GM18520 (cell line): ENCODE results near the gene APMAP.

Source experiments
- ATAC-seq: cut with Tn5 transposase; IDR thresholded peaks from one replicate; pipeline ENCODE4 v1.9.1; 2021; ENCODE audit not compliant: unreplicated experiment

APMAP gene

DNA sequence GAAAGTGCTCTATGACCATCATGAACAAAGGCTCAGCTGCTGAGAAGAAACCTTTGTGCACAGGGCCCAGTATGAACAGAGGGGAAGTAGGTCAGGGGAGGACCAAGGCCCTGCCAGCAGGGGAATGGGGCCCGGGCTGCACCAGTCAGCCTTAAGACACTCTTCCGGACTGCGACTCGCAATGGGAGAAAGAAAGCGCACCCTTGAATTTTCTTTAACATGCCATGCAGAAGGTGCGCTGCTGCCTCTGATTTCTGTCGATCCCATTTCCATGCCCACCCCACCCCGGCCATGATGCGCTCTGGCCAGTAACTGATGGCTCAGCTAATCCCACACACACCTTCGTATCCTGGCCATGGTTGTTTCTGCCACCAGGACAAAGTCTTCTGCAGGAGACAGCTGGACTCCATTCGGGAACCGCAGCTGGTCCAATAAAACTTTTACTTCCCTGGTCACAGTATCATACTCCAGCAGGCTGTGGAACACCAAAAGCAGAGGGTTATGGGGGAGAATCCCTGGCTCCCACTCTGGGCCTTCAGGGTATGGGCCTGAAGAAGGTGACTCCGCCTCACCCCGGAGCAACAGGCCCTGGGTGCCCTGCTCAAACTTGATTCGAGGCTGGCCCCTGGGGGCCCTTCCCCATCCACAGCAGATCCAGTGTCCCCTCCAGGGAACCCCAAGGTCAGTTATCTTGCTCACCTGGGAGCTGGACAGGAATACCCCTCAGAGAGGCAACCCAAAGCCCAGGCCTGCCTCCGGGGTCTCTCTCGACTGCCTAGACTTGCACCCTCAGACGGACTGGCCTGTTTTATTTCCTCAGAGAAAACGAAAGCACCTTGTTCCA, 23.1 kb downstream of the APMAP start:
- no peak for ATAC-seq

DNA sequence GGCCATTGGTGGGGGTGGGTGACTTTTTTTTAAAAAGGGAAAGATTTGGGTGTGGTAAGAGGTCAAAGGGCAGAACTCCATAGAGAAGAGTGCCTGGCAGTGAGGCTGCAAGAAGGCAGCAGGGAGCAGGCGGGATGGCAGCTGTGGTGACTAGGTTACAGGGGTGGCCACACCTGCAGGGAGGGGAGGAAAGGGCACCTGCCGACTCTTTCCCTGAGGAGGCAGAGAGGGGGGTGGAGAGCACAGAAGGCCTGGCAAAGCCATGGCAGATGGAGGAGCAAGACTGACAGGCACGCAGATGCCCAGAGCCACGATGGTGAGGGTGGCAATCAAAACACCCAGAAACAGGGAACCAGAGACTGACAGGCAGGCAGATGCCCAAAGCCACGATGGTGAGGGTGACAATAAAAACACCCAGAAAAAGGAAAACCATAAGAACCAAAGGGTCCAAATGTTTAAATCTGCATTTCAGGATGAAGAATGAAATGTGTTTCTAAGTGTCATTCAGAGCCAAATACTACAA, 24.2 kb downstream of the APMAP start:
- ATAC-seq: no peak

DNA sequence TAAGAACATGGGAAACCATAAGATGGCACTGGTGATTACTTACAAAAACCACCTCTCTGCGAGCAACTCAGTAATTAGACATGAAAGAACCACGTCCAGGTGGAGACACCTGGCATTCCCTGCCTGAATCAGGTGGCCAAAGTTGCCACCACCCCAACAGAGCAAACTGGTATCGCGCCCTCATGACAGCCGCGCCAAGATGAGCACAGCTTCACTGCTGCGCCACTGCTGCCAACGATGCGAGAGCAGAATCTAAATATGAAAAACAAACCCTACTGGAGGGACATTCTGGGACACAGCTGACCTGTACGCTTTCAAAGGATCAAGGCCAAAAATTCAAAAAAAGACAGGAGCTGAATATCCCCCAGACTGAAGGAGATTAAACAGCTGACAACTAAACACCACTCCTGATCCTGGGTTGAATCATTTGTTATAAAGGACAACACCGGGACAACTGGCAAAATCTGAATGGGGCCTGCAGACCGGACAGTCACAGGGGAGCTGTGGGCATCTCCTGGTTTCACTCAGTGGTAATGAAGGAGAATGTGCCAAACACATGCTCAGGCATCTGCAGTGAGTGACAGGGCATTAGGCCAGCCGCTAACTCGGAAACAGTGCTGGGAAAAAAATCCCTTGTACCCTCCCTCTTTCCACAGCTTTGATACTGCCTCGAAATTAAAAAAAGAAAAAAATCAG, 26.1 kb downstream of the APMAP start:
- ATAC-seq: no peak

DNA sequence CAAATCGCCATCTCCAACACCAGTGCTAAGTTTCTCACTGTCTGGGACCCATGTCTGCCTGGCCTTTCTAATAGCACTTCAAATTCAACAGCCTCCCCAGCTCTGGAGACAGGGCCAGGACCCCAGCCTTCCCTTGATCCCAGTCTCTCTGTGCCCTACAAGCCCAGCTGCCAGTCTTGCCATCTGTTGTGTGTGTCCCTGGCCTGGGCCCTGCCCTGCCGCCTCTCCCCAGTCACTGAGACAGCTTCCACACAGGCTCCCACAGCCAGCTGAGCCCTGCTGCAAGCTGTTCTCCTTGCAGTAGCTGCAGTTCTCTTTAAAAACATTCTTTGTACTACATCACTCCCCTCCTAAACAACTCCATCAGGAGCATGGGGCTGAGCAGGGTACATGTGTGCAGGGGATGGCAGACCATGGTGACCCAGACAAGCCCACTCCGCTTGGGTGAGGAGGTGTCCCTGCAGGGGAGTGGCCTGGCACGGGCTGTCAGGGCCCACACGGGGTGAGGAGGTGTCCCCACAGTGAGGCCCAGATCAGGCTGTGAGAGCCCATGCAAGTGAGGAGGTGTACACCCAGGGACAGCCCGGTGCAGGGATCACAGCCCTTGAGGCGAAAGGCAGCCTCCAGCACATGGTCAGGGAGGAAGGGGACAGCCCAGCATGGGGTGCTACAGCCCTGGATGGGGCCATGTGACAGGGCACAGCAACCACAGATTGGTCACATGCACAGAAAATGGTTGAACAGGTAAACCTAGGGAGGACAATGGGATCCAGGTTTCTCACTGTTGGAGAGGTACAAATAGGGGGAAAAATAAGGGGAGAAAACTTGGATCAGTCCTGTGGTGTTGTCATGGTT, 27.3 kb downstream of the APMAP start:
- ATAC-seq: no peak

DNA sequence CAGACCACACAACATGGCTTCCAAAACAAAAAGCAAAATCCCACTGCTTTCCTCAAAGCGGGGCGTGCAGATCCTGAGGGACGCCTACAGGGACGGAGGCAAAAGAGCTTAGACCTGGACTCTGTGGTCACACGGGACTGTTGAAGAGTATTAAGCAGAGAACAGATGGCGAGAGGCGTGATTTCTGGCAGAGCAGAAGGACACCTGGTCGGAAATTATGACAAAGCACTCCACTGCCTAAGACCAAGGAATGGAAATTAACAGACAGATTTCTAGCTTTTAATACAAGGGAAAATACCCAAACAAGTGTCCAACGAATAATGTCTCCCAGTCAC, 28.1 kb downstream of the APMAP start:
- no peak for ATAC-seq

DNA sequence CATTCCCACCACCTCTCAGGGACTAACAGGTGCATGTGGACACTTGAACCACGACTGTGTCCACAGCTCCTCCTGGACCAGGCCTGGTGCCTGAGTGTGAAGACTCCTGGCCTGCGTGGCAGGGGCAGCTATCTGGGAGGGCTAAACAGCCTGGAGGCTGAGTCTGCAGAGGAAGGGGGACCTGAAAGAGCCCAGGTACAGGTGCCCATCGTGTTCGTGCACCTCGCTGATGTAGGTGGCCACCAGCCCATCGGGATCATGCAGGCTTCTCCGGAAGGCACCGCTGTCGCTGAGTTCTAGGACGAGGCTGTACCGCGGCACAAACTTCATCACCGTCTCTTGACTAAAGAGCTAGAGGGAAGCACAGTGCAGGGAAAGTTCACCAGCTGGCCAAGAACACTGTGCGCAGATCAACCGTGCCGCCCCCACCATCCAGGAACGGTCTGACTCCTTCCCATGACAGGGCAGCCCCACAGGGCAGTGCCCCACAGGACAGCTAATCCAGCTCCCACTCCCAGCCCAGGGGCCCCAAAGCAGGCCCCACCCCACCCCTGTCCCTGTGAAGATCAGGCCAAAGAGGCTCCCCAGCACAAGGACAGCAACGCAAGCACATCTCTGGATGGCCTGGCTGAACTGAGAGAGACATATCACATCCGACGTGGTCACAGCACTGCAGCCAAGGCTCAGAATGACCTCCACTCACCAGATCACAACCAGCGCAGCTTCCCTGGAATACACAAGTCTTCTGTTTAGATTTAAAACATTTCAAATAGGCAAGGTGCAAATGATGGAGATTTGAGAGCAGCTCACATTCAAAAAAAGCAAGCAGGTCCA, 28.7 kb downstream of the APMAP start:
- ATAC-seq: no peak

DNA sequence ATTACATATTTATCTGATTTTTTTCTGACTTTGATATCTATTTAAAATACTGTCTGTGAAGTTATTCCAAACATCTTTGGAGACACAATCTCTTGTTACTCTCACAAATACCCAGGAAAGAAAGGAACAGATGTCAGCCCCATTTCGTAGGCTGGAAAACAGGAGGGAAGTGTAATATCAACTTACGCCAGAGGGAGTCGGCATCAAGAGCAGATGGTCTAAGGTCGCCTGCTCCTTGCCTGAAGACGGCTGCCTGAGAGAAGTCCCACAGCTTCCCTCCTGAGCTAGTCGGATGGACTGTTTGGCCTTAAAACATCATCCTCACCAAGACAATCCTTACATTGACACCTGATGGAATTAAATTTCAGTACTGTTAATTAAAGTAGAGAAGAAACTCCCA, 30.0 kb downstream of the APMAP start:
- no peak for ATAC-seq

DNA sequence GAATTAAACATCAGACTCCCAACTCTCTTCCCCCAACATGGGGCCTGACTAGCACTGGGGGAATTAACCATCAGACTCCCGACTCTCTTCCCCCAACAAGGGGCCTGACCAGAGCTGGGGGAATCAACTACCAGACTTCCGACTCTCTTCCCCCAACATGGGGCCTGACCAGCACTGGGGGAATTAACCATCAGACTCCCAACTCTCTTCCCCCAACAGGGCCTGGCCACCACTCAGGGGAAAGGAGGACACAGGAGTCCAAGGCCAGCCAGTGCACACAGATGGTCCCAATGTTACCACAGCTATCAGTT, 30.4 kb downstream of the APMAP start:
- no peak for ATAC-seq

DNA sequence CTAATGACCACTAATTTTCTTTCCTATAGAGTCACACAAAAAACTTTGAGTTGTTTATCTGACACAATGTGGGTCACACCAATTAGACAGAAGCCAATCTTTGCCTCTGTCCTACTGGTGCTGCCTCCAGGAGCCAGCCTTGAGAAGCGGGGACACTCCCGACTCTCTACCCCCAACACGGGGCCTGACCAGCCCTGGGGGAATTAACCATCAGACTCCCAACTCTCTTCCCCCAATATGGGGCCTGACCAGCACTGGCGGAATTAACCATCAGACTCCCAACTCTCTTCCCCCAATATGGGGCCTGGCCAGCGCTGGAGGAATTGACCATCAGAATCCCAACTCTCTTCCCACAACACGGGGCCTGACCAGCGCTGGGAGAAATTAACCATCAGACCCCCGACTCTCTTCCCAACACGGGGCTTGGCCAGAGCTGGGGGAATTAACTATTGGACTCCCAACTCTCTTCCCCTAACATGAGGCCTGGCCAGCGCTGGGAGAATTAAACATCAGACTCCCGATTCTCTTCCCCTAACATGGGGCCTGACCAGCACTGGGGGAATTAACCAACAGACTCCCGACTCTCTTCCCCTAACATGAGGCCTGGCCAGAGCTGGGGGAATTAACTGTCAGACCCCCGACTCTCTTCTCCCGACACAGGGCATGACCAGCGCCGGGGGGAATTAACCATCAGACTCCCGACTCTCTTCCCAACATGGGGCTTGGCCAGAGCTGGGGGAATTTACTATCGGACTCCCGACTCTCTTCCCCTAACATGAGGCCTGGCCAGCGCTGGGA, 31.0 kb downstream of the APMAP start:
- ATAC-seq: no peak

DNA sequence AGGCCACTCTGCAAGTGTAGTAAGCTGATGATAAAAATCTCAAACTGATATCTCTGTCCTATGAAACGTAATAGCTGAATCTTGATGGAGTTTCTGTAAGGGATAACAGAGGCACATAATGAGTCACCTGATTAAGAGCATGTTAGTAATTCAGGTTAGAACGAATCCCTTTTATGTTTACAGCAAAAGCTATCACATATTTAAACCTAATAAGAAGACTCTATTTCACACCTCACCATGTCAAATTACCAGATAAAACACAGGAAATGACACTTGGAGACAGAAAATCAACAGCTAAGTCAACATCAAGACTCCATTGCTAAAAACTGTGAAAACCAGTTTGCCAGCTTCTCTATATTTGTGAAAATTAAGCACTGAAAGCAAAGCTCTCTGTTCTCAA, 31.7 kb downstream of the APMAP start:
- no peak for ATAC-seq

DNA sequence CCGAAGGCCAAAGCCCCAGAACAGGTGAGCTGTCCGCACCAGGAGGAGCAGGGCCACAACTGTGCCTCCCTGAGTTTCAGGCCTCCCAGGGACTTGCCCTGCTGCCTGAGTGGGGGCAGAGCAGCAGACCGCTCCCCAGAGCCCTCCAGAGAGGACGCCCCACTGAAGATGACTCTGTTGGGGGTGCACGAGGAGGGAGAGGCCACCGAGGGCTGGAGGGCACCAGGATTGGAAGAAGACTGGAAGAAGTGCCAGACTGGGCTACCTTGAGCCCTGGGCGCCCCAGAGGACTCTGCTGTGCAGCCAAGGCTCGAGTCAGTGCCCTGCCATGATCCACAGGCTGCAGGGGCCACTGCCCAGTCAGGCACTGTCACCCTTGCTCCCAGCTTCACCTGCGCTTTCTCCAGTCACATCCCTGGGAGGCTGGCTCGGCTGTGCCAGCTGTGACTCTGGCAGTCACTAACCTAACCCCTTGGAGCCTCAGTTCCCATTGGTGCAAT, 32.2 kb downstream of the APMAP start:
- ATAC-seq: no peak

DNA sequence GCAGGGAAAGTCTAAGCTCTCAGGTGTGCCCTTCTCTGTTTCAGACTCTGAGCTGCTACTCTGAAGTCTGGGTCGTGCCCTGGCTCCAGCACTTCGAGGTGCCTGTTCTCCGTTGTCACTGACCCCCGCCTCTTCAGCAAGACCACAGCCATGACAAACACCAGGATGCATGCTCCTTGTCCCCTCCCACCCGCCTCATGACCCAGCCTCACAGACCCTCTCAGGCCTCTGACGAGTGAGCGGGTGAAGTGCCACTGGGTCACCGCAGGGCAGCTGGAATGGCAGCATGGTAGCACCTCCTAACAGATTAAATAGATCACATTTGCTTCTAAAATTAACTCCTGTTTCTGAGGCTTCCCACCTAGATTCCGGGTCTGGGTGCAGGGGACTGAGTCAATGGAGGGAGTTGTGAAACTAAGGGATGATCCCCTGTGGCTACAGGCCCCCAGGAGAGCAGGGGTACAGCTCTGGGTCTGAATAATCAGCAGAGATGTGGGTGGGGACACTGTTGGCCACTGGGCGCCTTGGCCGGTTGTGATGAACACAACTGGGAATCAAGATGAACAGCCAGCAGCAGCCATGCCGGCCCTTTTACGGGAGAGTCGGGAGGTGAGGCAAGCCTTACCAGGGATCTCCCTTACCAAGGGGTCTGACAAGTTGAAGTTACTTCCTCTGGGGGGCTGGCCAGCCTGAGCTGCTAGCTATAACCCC, 32.8 kb downstream of the APMAP start:
- ATAC-seq: no peak

DNA sequence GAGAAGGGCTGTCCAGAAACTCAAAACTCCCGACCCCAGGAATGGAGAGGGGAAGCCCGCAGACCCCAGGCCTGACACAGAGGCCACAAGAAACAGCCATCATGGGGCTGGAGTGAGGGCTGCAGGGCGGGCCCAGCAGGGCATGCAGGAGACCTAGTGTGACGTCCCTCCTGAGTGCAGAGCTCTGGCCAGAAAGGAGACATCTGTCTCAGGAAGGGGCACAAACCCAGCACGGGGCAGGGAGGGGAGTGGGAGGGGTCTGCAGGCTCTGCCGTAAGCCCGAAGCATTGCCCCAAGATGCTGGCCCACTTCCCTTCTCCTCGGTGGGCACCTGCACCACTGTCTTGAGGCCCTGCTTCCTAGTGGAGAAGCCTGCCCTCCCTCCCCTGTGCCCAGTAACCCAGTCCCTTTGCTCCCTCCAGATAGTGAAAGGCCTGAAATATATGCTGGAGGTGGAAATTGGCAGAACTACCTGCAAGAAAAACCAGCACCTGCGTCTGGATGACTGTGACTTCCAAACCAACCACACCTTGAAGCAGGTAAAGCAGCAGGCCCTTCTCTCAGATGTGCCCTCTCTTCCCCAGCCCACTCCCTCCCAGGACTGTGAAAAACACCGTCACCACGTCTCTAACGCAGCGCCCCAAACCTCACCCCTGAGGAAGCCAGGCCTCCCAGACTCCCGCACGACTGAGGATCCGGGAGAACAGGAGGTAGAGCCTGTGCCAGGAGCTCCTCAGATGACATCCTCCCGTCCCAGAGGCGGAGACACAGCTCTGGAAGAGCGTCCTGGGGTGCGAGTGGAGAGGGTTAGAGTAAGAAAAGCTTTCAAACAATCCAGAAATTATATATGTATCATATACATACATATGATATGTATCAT, 33.8 kb downstream of the APMAP start:
- ATAC-seq: no peak

DNA sequence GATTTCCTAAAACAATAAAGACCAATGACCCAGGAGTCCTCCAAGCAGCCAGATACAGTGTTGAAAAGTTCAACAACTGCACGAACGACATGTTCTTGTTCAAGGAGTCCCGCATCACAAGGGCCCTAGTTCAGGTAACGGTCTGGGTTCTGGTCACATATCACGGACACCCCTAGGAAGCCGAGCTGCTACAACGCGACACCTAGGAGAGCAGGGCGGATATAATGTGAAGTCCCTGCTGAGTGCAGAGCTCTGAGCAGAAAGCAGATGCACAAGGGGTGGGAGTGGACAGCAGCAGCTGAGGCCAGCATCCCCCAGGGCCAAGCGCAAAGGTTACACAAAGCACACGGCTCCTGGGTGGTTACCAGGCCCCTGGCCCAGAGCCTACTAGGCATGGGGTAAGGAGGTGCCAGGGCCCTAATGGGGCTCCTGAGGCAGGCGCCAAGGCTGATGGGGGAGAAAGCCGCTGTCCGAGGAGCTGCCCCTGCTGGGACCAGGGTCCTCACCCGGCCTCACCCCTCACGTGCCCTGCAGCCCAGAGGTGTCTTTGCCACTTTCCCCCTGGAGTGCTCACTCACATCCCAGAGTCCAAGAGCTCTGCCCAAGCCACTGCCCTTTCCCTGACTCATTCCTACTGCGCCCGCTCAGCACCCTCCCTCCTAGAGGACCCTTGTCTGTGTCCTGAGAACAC, 35.1 kb downstream of the APMAP start:
- no peak for ATAC-seq

DNA sequence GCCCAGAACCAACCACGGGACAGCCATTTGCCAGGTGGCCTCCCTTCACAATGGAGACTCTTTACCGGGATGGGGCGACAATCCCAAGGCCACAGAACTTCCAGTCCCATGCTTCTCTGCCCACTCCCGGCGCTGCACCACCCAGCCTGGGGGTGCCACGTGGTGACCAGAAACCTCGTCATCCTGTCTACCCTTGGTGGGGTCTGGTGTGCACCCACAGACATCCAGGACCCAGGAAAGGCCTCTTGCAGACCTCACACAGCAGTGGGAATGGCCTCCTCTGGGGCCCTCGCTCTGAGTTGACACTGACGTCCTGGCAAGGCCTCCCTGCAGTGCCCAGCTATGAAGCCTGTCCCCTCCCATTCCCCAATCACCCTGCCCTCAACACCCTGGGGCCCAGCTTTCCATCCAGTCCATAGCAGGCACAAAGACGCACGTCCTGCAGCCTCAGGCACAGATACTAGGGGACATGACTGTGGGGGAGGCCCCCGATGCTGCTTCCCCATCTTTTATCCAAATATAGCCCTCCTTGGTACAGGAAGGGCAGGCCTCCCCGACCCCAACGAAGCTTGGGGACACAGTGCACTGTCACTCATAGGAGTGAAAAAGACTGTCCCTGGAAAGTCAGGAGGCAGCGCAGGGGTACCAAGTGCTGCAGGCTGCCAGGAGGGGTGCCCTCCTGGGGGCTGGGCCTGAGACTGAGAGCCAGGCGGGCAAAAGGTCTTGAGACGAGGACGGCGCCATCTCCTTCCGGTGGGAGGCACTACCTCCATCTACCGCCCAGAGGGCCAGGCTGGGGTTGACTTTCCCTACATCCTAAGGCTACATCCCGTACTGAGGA, 36.3 kb downstream of the APMAP start:
- ATAC-seq: no peak

DNA sequence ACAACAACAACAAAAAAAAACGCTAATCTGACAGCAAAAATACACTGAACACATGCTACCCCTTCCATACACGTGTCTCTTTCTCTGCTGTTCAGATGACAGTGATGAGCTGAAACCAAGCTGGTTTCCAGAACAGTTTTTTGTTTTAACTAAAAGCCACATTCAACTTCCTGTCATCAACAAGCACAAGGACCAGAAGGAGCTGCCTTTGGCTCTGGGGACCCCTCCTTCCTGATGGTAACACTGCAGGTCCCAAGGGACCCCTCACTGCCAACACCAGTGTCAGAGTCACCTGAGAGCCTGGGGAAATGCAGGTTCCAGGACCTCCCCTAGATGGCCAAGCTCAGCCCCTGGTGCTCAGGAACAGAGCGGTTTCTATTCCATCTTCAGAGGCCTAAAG, 37.5 kb downstream of the APMAP start:
- ATAC-seq: peak; percentile 68

DNA sequence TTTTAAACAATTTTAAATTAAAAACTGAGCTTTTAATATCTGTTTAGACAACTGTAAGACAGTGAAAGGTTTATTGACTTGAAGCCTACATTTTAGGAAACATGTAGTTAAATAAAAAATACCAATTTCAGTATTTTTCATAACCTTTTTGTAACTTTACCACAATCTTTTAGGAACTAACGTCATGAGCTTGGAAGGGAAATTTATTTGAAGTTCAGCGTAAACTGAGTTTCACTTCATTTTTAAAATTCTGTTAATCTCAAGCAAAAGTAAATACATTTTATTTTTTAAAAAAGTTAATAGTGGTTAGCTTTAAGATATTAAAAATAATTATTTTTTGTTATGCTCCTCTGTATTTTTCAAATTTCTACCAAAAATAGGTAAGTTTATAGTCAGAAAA, 38.0 kb downstream of the APMAP start:
- no peak for ATAC-seq
